Adrenal gland (tissue), 5 donors: ENCODE data around the gene C6orf89.

ENCODE experiments used
- POLR2A ChIP-seq, 2 donors: fragments of 450-650 bp; IDR thresholded peaks; one replicate each; pipeline ENCODE4 v1.6.1; 2017; ENCODE audit warnings: antibody characterized with exemption in 2 of 2, mild to moderate bottlenecking in 2 of 2, moderate library complexity in 1 of 2
- TF ChIP-seq, protein P1 (sequence below), 6 experiments: fragments of 450-650 bp in 4 of 6; fragments of 200-600 bp in 2 of 6; sonication (generic) in 1 of 6; IDR thresholded peaks; 1 replicate in 5 of 6; 2 replicates in 1 of 6; pipeline versions ENCODE4 v1.5.1 to v1.8.0; 2016 to 2021; ENCODE audit warnings: antibody characterized with exemption in 6 of 6, mild to moderate bottlenecking in 2 of 6, moderate library complexity in 1 of 6
- donor health status: DM: no; HTN: no; CAD: no.

DNA sequence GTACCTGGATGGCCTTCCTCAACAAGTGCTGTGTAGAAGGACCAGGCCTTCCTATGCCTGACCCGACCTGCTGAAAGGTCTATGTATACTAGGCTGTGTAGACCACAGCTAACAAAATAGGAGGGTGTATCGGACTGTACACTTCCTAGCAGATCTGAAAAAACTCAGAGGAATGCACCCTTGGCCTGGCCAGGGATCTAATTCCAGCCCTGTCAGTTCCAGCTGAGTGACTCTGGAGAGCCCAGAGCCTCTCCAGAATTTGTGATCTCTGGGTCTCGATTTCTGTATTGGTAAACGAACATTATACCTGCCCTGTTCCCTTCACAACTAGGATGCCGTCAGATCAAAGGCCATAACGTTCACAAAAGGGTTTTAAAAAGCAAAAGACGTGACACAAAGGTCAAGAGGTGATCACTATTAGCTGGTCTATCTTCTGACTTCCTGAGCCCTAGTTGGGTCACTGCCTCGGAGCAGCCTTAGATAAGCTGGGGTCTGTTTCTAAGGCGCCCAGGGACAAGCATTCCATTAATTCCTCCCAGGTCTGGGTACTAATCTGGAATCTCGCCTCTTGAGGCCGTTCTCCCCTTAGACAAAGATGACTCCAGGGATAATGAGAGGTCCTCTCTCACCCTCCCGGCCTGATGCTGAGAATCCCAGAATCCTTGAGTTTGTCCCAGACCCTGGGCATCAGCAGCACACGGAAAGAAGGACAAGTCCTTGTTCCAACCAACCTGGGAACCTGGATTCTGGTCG, 86.3 kb downstream of the C6orf89 start:
- TF ChIP-seq, protein P1, sequence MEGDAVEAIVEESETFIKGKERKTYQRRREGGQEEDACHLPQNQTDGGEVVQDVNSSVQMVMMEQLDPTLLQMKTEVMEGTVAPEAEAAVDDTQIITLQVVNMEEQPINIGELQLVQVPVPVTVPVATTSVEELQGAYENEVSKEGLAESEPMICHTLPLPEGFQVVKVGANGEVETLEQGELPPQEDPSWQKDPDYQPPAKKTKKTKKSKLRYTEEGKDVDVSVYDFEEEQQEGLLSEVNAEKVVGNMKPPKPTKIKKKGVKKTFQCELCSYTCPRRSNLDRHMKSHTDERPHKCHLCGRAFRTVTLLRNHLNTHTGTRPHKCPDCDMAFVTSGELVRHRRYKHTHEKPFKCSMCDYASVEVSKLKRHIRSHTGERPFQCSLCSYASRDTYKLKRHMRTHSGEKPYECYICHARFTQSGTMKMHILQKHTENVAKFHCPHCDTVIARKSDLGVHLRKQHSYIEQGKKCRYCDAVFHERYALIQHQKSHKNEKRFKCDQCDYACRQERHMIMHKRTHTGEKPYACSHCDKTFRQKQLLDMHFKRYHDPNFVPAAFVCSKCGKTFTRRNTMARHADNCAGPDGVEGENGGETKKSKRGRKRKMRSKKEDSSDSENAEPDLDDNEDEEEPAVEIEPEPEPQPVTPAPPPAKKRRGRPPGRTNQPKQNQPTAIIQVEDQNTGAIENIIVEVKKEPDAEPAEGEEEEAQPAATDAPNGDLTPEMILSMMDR (IDR thresholded peaks at IDR 0.05): no peak
- no peak for TF ChIP-seq POLR2A (IDR thresholded peaks at IDR 0.05)
